HG02759 (cell line): ENCODE measurements around the gene SDHAF3.

Source experiments
- ATAC-seq: cut with Tn5 transposase; IDR thresholded peaks from one replicate; pipeline ENCODE4 v1.9.1; 2021; ENCODE audit warnings: mild to moderate bottlenecking, moderate library complexity; ENCODE audit not compliant: unreplicated experiment

Gene SDHAF3

DNA sequence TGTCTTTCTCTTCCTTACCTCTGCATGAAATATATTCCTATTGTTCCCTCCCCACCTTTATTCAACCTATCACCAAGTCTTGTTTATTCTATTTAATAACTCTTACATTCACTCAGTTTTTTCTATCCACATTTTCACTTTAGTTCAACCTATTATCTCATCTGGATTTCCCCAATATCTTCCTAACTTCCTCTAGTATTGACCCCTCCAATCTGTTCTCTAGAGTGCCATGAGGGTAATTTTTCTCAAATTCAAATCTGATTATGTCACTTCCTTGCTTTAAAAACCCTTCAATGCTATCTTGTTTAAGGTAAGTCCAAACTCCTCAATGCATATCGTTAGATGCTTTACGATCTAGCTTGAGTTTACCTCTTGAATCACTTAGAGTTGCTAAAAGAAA, 86.5 kb downstream of the SDHAF3 start:
- no peak for ATAC-seq

- ATAC-seq = no peak
These were observed 87.3 kb downstream of the SDHAF3 start for GRCh38 chr7:97204821-97205220.

GRCh38 chr7:97215556-97215955, 98.1 kb downstream of the SDHAF3 start:
- no peak for ATAC-seq

GRCh38 chr7:97218767-97219166, 101.3 kb downstream of the SDHAF3 start:
- ATAC-seq = no peak

DNA sequence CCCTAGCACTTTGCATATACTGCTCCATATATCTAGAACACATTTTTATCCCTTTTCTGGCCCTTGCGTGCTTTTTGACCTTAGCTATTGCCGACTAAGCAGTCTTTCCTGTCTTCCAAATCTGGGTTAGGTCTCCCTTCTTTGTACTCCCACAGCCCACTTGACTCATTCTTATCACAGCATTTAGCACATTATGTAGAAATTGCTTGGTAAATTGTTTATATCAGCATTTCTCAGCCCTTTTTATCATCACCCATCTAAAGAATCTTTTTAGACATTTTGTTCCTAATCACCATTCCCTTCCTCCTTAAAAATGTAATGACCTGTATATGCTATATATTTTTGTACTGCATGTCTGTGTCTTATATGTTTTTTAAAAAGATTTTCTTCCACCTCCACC, 101.7 kb downstream of the SDHAF3 start:
- no peak for ATAC-seq

GRCh38 chr7:97224316-97224715, 106.8 kb downstream of the SDHAF3 start:
- ATAC-seq = no peak

GRCh38 chr7:97226541-97226940, 109.0 kb downstream of the SDHAF3 start:
- peak; percentile 89 for ATAC-seq
